Thyroid gland (tissue), 4 donors: ENCODE data around the gene ATXN1. TPM values are rescaled to one million over a fixed set of nuclear protein-coding genes. Genes with fewer than 3 reads are reported as not detected.

Source experiments
- DNase-seq, 2 donors: peaks; one replicate each; pipeline ENCODE4 v3.0.0-alpha.2; 2019
- H3K27ac ChIP-seq, 3 donors: fragments of 200-600 bp; sonication (generic); 1 replicate in 2 of 3; 2 replicates in 1 of 3; pipeline ENCODE4 v1.5.1; 2016 to 2019; ENCODE audit warnings: mild to moderate bottlenecking in 1 of 3, moderate library complexity in 1 of 3
- H3K27me3 ChIP-seq: fragments of 200-600 bp; sonication (generic); one replicate; pipeline ENCODE4 v1.5.1; 2019
- H3K36me3 ChIP-seq, 2 donors: fragments of 200-600 bp; sonication (generic); one replicate each; pipeline ENCODE4 v1.5.1; 2016 to 2019
- H3K4me1 ChIP-seq, 2 donors: fragments of 200-600 bp; sonication (generic); one replicate each; pipeline ENCODE4 v1.5.1; 2017 to 2019
- H3K4me3 ChIP-seq, 3 donors: fragments of 200-600 bp; sonication (generic); replicated peaks in 1 of 3; 1 replicate in 2 of 3; 2 replicates in 1 of 3; pipeline ENCODE4 v1.5.1; 2016; ENCODE audit warnings: mild to moderate bottlenecking in 1 of 3
- H3K9me3 ChIP-seq: fragments of 200-600 bp; sonication (generic); one replicate; pipeline ENCODE4 v1.5.1; 2017
- POLR2A ChIP-seq, 2 donors: fragments of 450-650 bp; IDR thresholded peaks; one replicate each; pipeline ENCODE4 v1.6.1; 2017; ENCODE audit warnings: antibody characterized with exemption in 2 of 2, mild to moderate bottlenecking in 2 of 2, moderate library complexity in 1 of 2
- WGBS, 2 donors: methylation state at CpG; one replicate each; pipeline ENCODE4 v1.1.5; 2017; 5-methylcytosine and 5-hydroxymethylcytosine counted together
- intact Hi-C: fragments of 100-400 bp; cut with DNase I; formaldehyde crosslinking; loops from one replicate; pipeline ENCODE4 v1.15.1; 2023
- total RNA-seq, 4 donors: library from RNA; depleted of rRNA; stranded (reverse); fragments of >200 nt; gene quantifications; one replicate each; pipeline ENCODE4 v1.2.3, GENCODE V29; 2016
- TF ChIP-seq, protein P1 (sequence below), 6 experiments: fragments of 200-600 bp in 3 of 6; fragments of 450-650 bp in 3 of 6; sonication (generic) in 3 of 6; IDR thresholded peaks; one replicate each; pipeline ENCODE4 v1.5.1; 2016 to 2019; ENCODE audit warnings: antibody characterized with exemption in 6 of 6, mild to moderate bottlenecking in 2 of 6, inconsistent platforms in 1 of 6, moderate library complexity in 1 of 6

ATXN1 gene
- total RNA-seq, 4 donors from 2014 or later: 62.1 to 88.1 (median 83.0) TPM

DNA sequence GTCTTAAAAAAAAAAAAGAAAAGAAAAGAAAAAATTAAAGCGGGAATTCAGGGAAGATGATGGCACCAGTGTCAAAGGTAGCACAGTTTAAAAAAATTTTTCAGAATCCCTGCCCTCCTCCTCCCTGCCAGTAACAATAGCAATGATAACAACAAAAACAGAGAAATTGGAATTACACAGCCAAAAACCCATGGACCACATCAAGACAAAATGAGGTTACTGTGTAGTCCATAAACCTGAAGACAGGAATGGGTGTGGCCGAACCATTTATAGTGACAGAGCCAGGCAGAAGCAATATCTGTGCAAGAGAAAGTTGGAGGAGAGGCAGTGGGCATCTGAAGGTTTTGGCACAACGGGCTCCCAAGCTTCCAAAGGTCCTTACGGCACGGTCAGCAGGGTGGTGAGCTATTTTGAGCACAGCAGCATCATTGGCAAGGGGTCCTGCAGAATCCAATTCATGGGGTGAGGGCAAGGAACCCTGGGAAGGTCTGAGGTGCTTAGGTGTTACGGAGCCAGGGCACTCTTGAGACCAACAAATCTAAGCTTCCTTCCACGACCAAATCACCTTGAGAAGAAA is 320.5 kb downstream of the ATXN1 start:
- intact Hi-C loops: no loop called here
- Histone ChIP-seq H3K27me3 (no peaks in the 10 kb centered on the region), H3K36me3 (no peaks in the 10 kb centered on the region), H3K9me3 (no peaks in the 10 kb centered on the region), H3K27ac (no peak overlapping the region), H3K4me3 (no peak overlapping the region), H3K4me1 (peaks cover 12 to 29% of the 10 kb centered on the region in 2 donors)
- DNase-seq: no peak
- no peak for TF ChIP-seq POLR2A (IDR thresholded peaks at IDR 0.05)
- TF ChIP-seq, protein P1, sequence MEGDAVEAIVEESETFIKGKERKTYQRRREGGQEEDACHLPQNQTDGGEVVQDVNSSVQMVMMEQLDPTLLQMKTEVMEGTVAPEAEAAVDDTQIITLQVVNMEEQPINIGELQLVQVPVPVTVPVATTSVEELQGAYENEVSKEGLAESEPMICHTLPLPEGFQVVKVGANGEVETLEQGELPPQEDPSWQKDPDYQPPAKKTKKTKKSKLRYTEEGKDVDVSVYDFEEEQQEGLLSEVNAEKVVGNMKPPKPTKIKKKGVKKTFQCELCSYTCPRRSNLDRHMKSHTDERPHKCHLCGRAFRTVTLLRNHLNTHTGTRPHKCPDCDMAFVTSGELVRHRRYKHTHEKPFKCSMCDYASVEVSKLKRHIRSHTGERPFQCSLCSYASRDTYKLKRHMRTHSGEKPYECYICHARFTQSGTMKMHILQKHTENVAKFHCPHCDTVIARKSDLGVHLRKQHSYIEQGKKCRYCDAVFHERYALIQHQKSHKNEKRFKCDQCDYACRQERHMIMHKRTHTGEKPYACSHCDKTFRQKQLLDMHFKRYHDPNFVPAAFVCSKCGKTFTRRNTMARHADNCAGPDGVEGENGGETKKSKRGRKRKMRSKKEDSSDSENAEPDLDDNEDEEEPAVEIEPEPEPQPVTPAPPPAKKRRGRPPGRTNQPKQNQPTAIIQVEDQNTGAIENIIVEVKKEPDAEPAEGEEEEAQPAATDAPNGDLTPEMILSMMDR (IDR thresholded peaks at IDR 0.05): no peak
- 95 to 97% methylated on average over 7 of the region's 7 CpGs for WGBS, 2 donors

DNA sequence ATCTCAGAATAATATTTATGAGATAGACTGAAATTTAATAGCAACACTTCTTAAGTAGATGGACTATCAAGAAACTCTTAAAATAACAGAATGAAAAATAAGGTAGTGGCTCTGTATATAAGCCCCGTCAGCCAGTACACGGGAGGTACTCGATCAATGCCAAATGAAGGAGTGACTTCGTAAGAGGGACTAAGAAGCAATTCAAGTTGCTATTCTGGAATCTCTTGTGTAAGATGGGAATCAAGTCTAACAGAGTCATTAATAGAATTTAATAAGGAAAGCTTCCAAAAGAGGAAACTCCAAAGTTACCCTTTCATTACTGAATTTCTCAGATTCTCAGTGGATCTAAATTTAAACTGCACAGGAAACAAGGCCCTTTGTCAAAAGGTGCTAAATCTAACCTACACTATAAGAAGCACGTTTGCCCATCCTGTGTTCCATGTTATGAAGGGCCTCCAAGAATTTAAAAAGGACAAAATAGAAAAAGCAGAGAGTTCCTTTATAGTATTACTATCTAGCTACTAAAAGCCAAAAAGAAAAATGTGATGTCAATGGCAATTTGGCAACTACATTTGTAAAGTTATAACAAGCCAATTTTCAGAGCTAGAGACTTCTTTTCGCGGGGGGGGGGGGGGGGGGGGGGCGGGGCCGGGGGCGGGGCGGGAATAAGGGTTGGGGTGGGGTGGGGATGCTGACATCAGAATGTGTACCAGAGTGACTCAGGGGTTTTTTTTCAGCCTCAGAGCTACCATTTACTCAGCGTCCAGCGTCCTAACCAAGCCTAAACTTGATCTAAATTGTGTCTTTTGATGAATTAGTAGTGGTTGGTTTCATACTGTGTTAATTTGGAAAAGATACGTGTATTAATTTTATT is 322.3 kb downstream of the ATXN1 start:
- TF ChIP-seq, protein P1 (IDR thresholded peaks at IDR 0.05): no peak
- no peak for TF ChIP-seq POLR2A (IDR thresholded peaks at IDR 0.05)
- Histone ChIP-seq H3K27ac (peak overlapping the region in 1 of 3 donors; percentile 21), H3K27me3 (no peaks in the 10 kb centered on the region), H3K4me3 (no peak overlapping the region), H3K36me3 (no peaks in the 10 kb centered on the region), H3K9me3 (no peaks in the 10 kb centered on the region), H3K4me1 (peaks cover 12 to 24% of the 10 kb centered on the region in 2 donors)
- WGBS, 2 donors: 32% methylated on average over 10 to 12 of the region's 14 CpGs
- peak in 1 of 2 donors; percentile 21 for DNase-seq
- intact Hi-C loops: no loop called here

DNA sequence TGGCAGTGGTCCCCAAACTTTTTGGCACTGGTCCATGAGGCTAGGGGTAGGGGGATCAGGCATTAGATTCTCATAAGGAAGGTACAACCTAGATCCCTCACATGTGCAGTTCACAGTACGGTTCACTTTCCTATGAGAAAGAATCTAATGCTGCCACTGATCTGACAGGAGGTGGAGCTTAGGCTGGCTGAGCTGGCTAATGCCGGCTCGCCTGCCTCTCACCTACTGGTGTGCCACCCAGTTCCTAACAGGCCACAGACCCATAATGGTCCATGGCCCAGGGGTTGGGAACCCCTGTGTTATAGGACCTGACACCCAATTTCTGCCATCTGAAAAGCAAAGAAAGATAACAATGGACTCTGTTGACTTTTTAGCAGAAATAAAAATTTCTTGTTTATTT is 323.3 kb downstream of the ATXN1 start:
- Histone ChIP-seq H3K9me3 (no peaks in the 10 kb centered on the region), H3K36me3 (no peaks in the 10 kb centered on the region), H3K27ac (no peak overlapping the region), H3K4me1 (peaks cover 18 to 29% of the 10 kb centered on the region in 2 donors), H3K4me3 (no peak overlapping the region), H3K27me3 (no peaks in the 10 kb centered on the region)
- DNase-seq: peak in 1 of 2 donors; percentile 11
- no peak for TF ChIP-seq POLR2A (IDR thresholded peaks at IDR 0.05)
- TF ChIP-seq, protein P1 (IDR thresholded peaks at IDR 0.05): no peak
- intact Hi-C loops: no loop called here
- WGBS, 2 donors: 74 to 89% methylated on average over 3 of the region's 3 CpGs

DNA sequence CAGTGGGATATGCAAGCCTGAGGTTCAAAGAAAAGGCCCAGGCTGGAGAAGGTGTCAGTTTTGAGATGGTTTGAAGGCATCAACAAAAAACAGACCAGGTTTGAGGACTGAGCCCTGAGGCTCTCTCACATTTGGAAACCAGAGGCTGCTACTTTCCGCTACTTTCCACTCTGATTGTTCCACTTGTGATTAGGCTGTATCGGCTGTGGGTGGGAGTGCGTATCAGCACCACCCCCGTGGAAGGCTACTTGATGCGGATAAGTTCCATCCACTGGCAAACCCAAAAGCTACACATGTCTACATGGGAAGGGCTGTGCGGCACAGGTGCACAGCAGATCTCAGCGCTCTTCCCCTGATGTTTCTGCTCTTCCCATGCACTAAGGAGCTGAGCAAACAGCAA is 324.2 kb downstream of the ATXN1 start:
- DNase-seq: no peak
- no peaks in the 10 kb centered on the region for H3K27me3 ChIP-seq
- no peak overlapping the region for H3K27ac ChIP-seq
- no peak overlapping the region for H3K4me3 ChIP-seq
- 86 to 87% methylated on average over 7 of the region's 7 CpGs for WGBS, 2 donors
- intact Hi-C loops: no loop called here
- no peaks in the 10 kb centered on the region for H3K9me3 ChIP-seq
- TF ChIP-seq, protein P1 (IDR thresholded peaks at IDR 0.05): no peak
- no peak for TF ChIP-seq POLR2A (IDR thresholded peaks at IDR 0.05)
- no peaks in the 10 kb centered on the region for H3K36me3 ChIP-seq
- peaks cover 20 to 32% of the 10 kb centered on the region in 2 donors for H3K4me1 ChIP-seq

DNA sequence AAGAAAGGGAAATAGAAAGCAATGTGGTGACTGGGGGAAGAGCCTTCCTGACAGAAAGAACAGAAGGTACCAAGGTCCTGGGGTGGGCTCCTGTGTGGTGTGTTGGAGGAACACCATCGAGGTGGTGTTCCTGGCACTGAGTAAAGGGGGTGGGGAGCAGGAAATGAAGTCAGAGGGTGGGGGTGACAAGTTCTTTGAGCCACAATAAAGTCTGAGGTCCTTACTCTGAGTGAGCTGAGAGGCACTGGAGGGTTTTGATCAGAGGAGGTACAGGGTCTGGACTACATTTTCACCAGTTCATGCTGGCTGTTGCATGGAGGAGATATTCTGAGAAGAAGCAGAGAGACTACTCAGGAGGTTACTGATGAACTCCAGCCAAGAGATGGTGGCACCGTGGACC is 324.7 kb downstream of the ATXN1 start:
- TF ChIP-seq POLR2A (IDR thresholded peaks at IDR 0.05): no peak
- TF ChIP-seq, protein P1 (IDR thresholded peaks at IDR 0.05): no peak
- 76 to 85% methylated on average over 2 of the region's 2 CpGs for WGBS, 2 donors
- Histone ChIP-seq H3K9me3 (no peaks in the 10 kb centered on the region), H3K27ac (no peak overlapping the region), H3K36me3 (no peaks in the 10 kb centered on the region), H3K4me1 (peaks cover 20 to 32% of the 10 kb centered on the region in 2 donors), H3K27me3 (no peaks in the 10 kb centered on the region), H3K4me3 (no peak overlapping the region)
- intact Hi-C loops: no loop called here
- DNase-seq: no peak
